HG03135 (cell line): Measurements from ENCODE around the gene WIZ.

Experiments used
- ATAC-seq: cut with Tn5 transposase; IDR thresholded peaks from one replicate; pipeline ENCODE4 v1.9.1; 2021; ENCODE audit warnings: mild to moderate bottlenecking, moderate library complexity; ENCODE audit not compliant: unreplicated experiment

Gene WIZ

DNA sequence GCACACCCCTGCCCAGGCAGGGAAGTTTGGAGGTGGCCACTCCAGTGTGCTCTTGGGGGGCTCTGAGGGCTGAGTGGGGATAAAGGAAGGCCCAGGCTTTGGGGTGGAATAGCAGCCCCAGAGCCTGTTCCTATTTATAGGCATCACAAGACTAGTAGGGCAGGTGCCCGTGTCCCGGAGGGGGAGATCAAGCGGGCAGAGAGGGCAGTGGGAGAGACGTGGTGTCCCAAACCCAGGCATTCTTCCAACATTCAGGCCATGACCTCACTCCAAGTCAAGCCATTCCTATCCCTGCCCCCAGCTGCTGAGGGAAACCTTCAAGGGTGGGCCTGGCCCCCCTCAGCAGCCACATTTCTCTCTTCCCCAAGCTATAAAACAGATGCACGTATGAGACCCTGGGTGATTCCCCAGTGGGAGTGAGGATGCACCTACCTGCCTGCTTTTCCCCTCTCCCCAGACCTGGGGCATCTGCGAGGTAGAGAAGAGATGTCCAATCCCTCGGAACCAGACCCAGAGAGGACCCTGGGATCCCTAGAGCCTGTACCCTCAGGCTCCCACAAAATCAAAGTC is 3.9 kb downstream of the WIZ start:
- ATAC-seq: no peak

DNA sequence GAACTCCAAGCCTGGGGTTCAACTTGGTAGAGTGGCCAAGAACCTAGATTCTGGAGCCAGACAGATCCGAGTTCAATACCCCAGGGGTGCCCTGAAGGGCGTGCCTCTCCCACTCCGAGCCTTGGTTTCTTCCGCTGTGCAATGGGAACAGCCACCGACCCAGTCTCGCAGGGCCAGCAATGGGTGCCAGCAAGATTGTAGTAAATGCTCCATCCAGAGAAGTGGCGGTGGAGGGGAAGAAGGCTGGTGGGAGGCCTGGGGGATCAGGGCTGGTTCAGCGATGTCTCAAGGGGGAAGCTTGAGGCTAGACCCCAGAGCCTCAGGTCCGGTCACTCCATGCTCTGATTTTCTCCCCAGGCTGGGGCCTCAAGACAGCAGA is 4.5 kb downstream of the WIZ start:
- ATAC-seq: no peak

GRCh38 chr19:15444505-15445226 is 5.1 kb downstream of the WIZ start:
- no peak for ATAC-seq

DNA sequence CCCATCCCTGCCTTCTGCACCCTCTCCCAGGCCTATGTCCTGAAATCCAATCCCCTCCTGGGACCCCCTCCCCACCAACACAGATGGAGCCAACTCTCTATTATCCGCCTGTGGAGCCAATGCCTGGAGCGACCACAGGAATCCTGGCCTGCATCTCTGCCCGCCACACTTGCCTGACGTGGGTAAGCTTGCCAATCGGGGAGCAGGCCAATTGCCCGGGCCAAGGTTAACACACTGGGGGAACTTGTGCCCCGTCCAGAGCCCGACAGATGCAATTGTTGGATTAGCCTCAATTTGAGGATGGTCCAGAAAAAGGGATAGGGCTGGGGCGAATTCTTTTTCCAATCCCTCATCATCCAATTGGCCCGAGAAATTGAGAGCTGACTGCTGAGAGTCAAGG is 5.9 kb downstream of the WIZ start:
- ATAC-seq: no peak

- no peak for ATAC-seq
Measured at GRCh38 chr19:15443325-15443724, 6.4 kb downstream of the WIZ start.

DNA sequence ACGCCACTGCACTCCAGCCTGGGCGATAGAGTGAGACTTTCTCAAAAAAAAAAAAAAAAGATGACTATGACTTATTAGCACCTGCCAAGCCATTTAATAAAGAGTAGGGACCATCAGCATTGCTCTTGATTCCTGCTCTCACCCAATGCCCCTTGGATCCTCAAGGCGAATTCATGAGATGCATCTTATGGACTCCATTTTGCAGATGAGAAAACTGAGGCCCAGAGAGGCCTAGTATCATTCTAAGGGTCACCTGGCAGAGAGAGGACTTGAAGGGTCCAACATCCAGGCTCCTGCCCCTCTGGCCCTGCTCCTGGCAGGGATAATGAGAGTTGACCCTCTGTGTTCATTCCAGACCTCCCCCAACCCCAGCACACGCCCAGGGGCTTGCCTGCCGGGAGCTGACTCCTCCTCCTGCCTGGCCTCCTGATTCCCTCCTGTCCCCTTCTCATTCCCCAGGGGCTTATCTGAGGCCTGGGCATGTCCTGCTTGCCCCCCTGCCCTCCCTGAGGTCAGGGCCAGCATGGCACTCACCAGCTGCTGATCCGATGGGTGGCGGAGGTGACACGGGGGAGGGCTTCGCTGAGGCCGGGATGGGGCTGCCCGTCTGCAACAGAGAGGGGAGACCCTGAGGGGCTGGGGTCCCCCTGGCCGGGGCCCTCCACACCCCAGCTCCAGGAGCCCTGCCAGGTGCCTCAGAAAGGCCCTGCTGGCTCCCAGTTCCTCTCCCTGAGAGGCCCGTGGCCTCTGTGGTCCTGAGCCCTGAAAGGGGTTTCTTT is 7.4 kb downstream of the WIZ start:
- ATAC-seq: no peak

- no peak for ATAC-seq
Measured at GRCh38 chr19:15441317-15441716, 8.4 kb downstream of the WIZ start.

GRCh38 chr19:15439821-15440641 is 9.7 kb downstream of the WIZ start:
- ATAC-seq: no peak

DNA sequence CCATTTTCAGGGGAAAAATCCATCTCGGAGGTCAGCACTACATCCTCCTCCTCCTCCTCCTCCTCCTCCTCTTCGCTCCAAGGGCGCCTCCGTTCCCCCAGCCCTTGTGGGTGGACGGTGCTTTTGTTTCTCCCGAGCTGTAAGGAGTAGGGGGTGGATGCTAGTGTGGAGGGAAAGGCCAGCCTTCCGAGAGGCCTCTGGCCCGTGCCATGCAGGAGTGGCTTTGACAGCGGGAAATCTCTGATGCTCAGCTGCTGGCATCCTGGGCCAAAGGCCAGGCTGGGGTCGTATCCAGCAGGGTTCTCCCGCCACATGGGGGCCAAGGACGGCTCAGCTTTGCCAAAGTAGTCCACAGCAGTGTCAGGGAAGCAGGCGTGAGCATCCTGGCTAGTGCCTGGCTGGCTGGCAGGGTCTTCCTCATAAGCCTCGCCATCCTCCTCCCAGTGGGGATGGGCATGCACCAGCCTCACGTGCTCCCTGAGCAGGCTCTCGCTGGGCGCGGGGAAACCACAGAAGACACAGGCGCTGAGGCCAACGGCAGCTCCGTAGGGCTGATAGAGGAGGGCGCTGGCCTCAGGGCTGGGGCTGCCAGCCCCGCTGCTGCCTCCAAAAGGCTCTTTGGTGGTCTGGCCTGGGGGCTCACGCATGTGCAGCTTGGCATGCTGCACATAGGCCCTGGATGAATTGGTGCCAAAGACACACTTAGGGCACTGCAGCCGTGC is 10.5 kb downstream of the WIZ start:
- no peak for ATAC-seq

DNA sequence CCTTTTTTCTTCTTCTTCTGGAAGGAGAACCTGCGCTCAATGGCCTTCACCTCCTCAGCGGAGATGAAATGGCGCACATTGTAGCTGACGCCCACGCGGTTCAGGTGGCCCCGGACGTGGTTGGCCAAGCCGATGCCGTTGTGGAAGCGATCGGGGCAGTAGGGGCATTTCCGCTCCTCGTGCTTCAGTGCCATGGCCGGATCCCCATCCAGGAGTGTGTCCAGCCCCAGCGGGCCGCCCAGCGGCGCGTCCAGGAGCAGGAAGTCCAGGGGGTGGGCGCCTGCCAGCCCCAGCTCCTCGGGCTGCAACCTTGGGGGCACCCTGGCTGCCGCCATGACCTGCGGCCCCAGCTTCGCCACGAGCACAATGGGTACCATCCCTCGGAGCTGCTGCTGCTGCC is 11.2 kb downstream of the WIZ start:
- no peak for ATAC-seq

DNA sequence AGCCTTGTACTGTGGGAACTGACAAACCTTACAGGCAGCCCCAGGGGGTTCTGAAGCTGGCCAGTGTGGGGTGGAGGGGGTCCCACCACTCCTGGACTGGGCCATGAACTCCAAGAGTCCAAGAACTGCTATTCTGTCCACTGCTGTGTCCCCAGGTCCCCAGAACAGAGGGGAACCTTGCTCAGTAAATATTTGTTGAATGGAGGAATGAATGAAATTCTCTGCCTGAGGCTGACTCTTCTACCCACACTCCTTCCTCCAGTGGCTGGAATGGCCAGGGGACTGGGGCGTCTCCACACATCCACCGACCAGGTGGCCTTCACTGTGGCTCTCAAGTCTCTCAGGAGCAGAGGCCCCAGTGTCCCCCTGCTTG is 11.6 kb downstream of the WIZ start:
- ATAC-seq: no peak

- no peak for ATAC-seq
Measured at GRCh38 chr19:15437355-15438123, 12.2 kb downstream of the WIZ start.

DNA sequence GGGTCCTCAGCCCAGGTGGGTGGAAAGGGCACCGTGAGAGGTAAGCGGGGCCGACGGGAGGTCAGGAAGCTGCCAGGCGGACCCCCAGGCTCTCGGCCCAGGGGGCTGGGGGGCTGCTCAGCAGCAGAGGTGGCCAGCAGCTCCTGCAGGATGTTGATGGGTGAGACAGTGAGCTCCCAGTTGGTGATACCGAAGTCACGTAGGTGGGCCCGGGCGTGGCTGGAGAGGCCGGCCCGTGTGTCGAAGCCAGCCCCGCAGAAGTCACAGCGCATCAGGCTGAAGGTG is 13.0 kb downstream of the WIZ start:
- no peak for ATAC-seq

GRCh38 chr19:15436012-15436825 is 13.5 kb downstream of the WIZ start:
- no peak for ATAC-seq

DNA sequence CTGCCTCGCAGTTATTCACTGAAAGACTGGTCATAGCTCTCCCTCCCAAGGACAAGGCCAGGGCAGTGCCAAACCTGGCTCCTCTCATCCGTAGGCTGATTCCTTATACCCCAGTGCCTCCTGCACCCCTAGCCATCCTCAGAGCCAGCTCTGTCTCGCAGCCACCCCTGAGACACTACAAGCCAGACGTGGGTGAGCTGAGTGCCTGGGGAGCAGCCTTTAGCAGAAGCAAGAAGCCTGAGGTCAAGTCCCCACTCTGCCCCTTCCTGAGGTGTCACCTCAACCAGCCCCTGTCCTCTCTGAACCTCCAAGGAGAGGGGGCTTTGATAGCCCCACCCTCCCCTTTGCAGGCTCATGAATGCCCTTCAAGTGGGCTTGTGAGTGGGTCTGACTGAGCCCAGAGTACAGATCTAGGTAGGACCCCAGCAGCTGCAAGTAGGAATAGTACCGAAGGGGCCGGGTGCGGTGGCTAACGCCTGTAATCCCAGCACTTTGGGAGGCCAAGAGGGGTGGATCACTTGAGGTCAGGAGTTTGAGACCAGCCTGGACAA is 16.2 kb downstream of the WIZ start:
- no peak for ATAC-seq

GRCh38 chr19:15432629-15433518 is 16.9 kb downstream of the WIZ start:
- peak; percentile 80 for ATAC-seq

DNA sequence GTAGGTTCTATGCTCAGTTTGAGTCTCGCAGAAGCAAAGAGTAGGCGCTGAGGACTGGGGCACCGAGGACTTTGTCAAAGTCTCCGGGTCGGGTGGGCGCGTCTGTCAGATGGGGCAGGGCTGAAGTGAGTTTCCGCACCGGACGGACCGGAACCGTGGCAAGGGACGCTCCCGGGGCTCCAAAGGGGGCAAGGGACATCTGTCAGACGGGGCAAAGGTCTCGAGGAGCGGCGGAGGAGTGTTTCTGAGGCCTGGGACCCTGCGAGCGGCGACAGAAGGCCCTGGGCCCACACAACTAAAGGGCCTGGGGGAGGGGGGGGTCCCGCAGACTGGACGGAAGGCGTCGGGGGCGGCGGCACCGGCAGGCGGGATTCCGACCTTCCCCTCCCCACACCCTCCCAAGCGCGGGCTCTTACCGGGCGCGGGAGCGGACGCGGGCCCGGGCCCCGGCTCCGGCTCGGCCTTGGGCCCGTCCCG is 17.7 kb downstream of the WIZ start:
- ATAC-seq: no peak
